Stimulated activated CD4-positive, alpha-beta T cell treated with anti-CD3 and anti-CD28 coated beads, Interleukin-4, amount 100 ng/mL, for 48 hours (primary cell): Measurements from ENCODE around the gene TMEM106A.
"Not testable (repeated sequence)": the region's sequence is repeated elsewhere in the genome, so short reads cannot be mapped to it uniquely, and the experiment has no call there.

Experiments used
- DNase-seq, 2 donors: peaks; one replicate each; pipeline ENCODE4 v3.0.0-alpha.2; 2020; ENCODE audit warnings: low read depth in 2 of 2

Gene TMEM106A

GRCh38 chr17:43216369-43216761 is 4.7 kb downstream of the TMEM106A start:
- no peak for DNase-seq

GRCh38 chr17:43216762-43217613 is 5.3 kb downstream of the TMEM106A start:
- no peak for DNase-seq

GRCh38 chr17:43217614-43218087 is 6.0 kb downstream of the TMEM106A start:
- no peak for DNase-seq

GRCh38 chr17:43219001-43219400 is 7.3 kb downstream of the TMEM106A start:
- DNase-seq = no peak

- DNase-seq = no peak
These were observed 8.2 kb downstream of the TMEM106A start for GRCh38 chr17:43219746-43220380.

GRCh38 chr17:43220511-43221125 is 8.9 kb downstream of the TMEM106A start:
- no peak for DNase-seq

- DNase-seq = no peak
These were observed 12.6 kb downstream of the TMEM106A start for GRCh38 chr17:43224146-43224705.

GRCh38 chr17:43226393-43226792 is 14.7 kb downstream of the TMEM106A start:
- no peak for DNase-seq

- DNase-seq = not testable (repeated sequence)
These were observed 16.5 kb downstream of the TMEM106A start, which contains the start of gene CCDC200 for GRCh38 chr17:43228020-43228782. Gene CCDC200 (minus strand): TSS chr17:43228623. CDS start chr17:43228554, 69 bp downstream.

- not testable (repeated sequence) for DNase-seq
These were observed 19.7 kb downstream of the TMEM106A start for GRCh38 chr17:43231205-43232020.

- DNase-seq = peak in 1 of 2 donors; percentile 16
These were observed 20.5 kb downstream of the TMEM106A start for GRCh38 chr17:43232021-43232699.

- DNase-seq = not testable (repeated sequence)
These were observed 21.6 kb downstream of the TMEM106A start for GRCh38 chr17:43233263-43233662.

- DNase-seq = not testable (repeated sequence)
These were observed 22.2 kb downstream of the TMEM106A start, which contains the start of gene RNU2-1 for GRCh38 chr17:43233877-43234276. Gene RNU2-1 (minus strand): TSS chr17:43233977.

GRCh38 chr17:43239597-43239996 is 27.9 kb downstream of the TMEM106A start:
- DNase-seq = not testable (repeated sequence)

- DNase-seq = not testable (repeated sequence)
These were observed 29.1 kb downstream of the TMEM106A start for GRCh38 chr17:43240596-43241352.

- DNase-seq = not testable (repeated sequence)
These were observed 34.8 kb downstream of the TMEM106A start for GRCh38 chr17:43246456-43246855.
